Upper lobe of left lung (tissue), 4 donors: ENCODE results near the gene MIF.
A peak's percentile ranks its signal among the peaks of the same experiment; 100 is the strongest.

ENCODE experiments used
- CTCF ChIP-seq, 6 experiments: fragments of 450-650 bp in 4 of 6; fragments of 200-600 bp in 2 of 6; sonication (generic) in 2 of 6; IDR thresholded peaks; one replicate each; pipeline ENCODE4 v1.5.1; 2016 to 2019; ENCODE audit warnings: antibody characterized with exemption in 6 of 6
- POLR2A ChIP-seq, 4 donors: fragments of 450-650 bp; IDR thresholded peaks; one replicate each; pipeline ENCODE4 v1.5.1; 2016 to 2017; ENCODE audit warnings: antibody characterized with exemption in 4 of 4, mild to moderate bottlenecking in 2 of 4
- POLR2AphosphoS5 ChIP-seq, 2 donors: sonication (generic); formaldehyde crosslinking; IDR thresholded peaks; one replicate each; pipeline ENCODE4 v1.5.1; 2017; ENCODE audit warnings: antibody characterized with exemption in 2 of 2

- TF ChIP-seq CTCF (IDR thresholded peaks at IDR 0.05) (peak in 4 of 6 experiments; percentile 9 to 55 (median 34)), POLR2A (IDR thresholded peaks at IDR 0.05) (no peak), POLR2AphosphoS5 (IDR thresholded peaks at IDR 0.05) (no peak)
These were observed 771 bp downstream of the MIF start for GRCh38 chr22:23894710-23895598.
